Left cardiac atrium (tissue), 4 donors: ENCODE data around the gene TGIF1. TPM values are rescaled to one million over a fixed set of nuclear protein-coding genes. Genes with fewer than 3 reads are reported as not detected.
"Not testable (repeated sequence)": the region's sequence is repeated elsewhere in the genome, so short reads cannot be mapped to it uniquely, and the experiment has no call there.

Source experiments
- ATAC-seq, 2 donors: fragments of 200-7000 bp; cut with Tn5 transposase; one replicate each; pipeline ENCODE4 v1.9.1; 2020; ENCODE audit warnings: mild to moderate bottlenecking in 2 of 2, moderate library complexity in 2 of 2
- DNase-seq: peaks from one replicate; pipeline ENCODE4 v3.0.0-alpha.2; 2020
- intact Hi-C, 2 donors: fragments of 100-400 bp; cut with DNase I; formaldehyde crosslinking; loops; one replicate each; pipeline versions ENCODE4 v1.14.1 to v1.15.1; 2022 to 2023
- total RNA-seq, 2 donors: library from RNA; stranded (reverse); fragmentation: NEBNext Ultra II Directional; extraction: Animal tissue kit (Norgen Biotek cat#: 25700); gene quantifications; one replicate each; pipeline ENCODE4 v1.2.1, GENCODE V29; 2021
- donor health status: DM: no; HTN: yes; CAD: no.
- donor health status: DM: no; HTN: yes; CAD: no; lungs with severe emphysema.
- donor health status: DM: yes; HTN: yes; CAD: no.
- donor health status: Dilated cardiomyopathy.

TGIF1 gene
- total RNA-seq, 2 donors from 2014 or later = 12.0 to 22.9 TPM

DNA sequence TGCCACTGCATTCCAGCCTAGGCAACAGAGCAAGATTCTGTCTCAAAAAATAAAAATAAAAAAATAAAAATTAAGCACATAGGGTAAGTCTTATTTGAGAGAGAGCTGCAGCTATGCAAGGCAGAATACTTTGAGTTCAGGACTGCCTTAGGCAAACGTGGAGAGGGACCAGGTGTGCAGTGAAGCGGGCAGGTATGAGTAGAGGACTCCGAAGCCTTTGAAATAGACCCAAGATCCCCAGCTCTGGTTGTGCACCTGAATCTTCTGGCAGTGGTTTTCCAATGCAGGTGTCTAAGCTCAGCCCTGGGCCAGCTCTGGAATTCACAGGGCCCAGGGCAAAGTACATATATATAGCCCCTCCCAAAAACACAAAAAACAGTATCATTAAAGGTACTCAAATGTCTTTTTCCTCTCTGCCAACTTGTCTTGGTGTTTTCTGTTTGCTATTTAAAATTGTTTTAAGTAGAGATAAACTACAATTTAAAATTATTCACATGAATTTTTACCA is 21.2 kb downstream of the TGIF1 start:
- no peak for ATAC-seq
- no peak for DNase-seq
- intact Hi-C loops = no loop called here

DNA sequence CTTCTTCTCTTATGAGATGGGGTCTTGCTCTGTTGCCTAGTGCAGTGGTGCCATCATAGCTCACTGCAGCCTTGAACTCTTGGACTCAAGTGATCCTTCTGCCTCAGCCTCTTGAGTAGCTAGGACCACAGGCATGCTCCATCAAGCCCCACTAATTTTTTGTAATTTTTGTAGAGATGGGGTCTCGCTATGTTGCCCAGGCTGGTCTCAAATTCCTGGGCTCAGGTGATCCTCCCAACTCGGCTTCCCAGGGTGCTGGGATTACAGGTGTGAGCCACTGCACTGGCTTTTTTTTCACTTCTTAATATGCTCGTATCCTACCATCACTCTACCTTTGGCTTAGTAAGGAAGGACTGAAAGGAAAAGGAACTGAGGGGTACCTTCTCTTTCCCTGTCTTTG is 22.1 kb downstream of the TGIF1 start:
- intact Hi-C loops, ATAC-seq, DNase-seq: not testable (repeated sequence)

DNA sequence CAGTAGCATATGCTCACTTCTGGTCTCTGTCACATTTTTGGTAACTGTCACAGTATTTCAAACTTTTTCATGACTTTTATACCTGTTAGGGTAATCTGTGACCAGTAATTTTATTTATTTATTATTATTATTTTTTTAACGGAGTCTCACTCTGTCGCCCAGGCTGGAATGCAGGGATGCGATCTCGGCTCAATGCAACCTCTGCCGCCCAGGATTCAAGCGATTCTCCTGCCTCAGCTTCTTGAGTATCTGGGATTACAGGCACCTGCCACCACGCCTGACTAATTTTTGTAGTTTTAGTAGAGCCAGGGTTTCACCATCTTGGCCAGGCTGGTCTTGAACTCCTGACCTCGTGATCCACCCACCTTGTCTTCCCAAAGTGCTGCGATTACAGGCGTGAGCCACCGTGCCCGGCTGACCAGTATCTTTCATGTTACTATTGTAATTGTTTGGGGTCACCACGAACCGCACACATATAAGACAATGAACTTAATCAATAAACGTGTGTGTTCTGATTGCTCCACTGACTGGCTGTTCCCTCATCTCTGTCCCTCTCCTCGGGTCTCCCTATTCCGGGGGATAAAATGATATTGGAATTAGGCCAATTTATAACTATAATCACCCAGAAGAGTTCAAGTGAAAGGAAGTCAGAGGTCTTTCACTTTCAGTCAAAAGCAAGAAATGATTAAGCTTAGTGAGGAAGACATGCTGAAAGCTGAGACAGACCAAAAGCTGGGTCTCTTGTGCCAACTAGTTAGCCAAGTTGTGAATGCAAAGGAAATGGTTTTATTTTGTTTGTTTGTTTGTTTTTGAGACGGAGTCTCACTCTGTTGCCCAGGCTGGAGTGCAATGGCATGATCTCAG is 22.9 kb downstream of the TGIF1 start:
- ATAC-seq = no peak

DNA sequence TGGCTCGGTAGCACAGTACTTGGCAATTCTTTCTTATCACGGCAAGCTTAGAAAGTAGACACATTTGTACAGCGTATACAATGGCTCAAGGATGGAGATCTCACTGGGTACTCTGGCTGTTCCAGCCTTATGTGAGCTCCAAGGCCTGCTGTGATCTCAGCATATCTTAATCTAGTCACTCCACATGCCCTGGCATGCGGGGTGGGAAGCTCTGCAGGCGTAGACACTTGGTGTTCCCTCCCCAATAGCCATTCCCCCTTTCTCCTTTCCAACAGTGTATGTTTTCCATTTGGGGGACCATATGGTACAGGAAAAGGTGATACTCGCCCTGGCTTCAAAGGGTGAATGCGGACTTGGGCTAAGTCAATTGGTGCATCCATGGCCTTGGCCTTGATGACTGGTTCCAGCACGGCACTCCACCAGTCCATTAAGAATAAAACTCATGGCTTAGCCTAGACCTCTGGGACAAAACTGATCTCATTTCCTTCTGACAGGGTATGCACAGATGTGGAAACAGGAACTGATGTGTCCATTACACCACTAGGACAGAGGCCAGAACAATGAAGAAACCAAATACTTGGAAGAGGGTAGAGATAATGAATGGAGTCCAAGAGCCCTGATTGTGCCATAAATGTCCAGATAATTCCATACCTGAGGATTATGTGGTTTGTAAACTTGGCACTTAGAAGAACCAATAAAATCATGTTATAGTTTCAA is 28.4 kb downstream of the TGIF1 start:
- DNase-seq (no peak), ATAC-seq (peak; percentile 38 to 63)
- intact Hi-C loops = no loop called here

More for the DNA sequence above, 22.9 kb downstream of the TGIF1 start:
- intact Hi-C loops = no loop called here
- no peak for DNase-seq

DNA sequence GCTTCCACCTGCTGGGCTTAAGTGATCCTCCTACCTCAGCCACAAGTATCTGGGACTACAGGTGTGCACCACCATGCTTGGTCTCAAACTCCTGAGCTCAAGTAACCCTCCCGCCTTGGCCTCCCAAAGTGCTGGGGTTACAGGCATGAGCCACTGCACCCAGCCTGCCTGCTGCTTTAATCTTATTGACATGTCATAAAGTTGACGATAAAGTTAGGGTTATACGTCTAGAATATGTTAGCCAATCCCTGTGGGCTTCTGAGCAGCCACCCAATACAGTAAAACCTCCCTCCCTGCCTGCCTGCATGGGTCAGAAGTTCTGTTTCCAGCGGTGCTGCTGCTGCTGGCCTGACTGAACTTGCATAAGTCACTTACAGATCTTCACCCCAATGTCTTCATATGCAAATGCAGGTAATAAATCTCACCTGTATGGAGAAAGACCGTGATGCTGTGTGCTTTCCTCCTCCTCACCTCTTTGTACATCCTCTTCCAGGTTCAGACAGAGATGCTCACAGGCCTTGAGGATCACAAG is 30.1 kb downstream of the TGIF1 start:
- intact Hi-C loops = no loop called here
- no peak for DNase-seq
- ATAC-seq = no peak

DNA sequence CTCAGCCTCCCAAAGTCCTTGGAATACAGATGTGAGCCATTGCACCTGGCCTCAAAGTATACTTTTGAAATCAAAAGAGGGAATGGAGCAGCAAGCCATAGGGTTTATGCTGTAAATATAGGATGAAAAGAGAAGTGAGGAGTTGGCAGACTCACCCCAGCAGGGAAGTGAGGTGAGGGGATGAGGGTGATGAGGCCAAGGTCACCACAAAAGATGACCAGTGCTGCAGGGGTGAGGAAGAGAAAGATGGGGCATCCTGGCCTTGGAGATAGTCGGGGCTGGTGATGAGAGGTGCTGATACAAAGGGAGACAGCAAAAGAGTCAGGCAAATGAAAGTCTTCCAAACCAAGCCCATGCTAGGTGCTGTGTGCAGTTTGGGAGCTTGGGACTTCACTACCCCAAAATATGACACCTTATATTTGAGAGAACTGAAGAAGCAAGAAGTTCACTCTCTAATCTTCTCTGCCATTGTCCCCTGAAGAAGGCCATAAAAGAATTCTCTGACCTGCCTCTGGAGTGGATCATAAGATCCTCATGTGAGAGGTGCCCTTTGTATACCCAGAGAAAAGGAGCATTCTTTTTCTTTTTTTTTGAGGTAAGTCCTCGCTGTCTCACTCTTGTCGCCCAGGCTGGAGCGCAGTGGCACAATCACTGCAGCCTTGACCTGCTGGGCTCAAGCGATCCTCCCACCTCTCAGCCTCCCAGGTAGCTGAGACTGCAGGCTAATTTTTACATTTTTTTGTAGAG is 31.0 kb downstream of the TGIF1 start:
- ATAC-seq (no peak), DNase-seq (no peak)
- intact Hi-C loops = no loop called here

DNA sequence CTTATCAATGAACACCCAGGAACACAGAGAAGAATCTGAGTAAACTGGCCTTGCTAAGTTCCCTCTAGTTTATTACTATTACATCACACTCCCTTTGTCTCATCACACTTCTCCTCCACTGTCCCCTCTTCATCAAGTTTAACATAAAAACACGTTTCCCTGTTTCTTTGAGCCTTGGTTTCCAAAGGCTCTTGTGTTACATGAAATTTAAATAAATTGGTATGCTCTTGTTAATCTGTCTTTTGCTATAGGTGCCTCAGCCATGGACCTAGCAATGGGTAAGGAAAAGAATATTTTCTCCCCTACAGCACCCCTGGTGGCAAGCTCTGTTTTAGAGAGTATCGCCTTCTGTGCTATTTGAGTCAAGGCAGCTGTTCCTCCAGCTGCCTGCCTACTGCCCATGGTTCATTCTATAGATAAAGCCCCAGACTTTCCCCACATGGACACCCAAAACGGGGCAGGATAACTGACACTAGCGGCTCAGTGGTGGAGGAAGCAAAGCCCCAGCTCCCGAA is 31.8 kb downstream of the TGIF1 start:
- no peak for DNase-seq
- peak; percentile 55 to 56 for ATAC-seq
- intact Hi-C loops = no loop called here

DNA sequence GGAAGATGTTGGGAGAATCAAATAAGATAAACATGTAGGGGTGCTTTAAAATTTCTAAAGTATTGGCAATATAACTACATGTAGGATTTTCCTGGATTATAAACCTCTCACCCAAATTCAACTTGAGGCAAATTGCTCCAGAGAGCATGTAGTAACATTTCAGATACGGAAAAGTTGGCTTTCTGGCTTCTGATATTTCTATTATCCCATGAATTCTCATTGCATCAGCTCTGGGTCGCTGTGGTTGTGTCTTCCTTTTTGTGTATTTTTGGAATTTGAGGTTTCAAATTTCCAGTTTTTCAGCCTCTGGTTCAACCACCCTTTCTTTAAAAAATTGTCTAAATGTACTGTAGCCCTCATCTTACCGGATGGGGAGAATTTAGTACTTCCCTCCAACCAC is 32.3 kb downstream of the TGIF1 start:
- intact Hi-C loops = no loop called here
- DNase-seq = no peak
- ATAC-seq = no peak

DNA sequence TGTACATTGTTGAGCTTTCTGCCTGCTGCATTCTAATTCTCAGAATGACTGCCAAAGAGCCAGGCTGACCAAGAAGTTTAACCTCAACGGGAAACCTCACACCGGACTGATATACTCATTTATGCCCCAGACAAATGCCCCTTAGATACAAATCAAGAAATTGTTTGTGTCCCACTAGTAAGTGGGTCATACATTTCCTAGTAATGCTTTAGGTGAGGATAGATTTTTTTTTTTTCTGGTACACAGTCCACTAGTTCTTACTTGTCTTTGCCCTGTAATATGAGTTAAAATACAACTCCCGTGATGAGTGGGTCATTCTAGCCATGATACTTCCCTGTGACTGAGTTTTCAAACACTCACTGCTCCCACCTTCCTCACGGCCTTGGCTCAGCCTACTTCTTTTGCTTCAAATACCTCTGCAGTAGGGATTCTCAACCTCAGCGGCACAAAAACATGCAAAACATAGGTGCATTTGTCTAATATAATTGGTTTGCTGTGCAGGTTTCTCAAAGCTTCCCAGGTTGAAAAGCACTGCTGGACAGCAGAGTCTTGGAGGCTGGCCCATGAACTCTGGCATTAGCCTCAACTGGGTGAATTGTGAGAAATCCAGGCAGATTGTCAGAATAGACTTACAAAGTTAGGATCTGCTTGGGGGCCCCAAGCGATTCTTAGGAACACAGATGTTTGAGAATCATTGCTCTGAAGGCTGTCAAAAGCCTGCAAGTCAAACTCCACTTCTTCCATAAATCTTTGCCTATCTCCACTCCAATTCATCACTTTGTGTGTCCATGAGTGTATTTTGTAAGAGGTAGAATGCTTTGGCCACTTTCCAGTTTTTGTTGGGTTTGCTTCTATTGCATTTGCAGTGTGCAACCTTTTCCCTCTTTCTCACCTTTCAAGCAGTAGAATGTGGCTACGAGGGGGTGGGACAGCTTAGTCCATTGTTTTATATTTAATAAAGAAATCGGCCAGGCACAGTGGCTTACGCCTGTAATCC is 35.5 kb downstream of the TGIF1 start:
- intact Hi-C loops = no loop called here
- ATAC-seq = no peak
- no peak for DNase-seq

DNA sequence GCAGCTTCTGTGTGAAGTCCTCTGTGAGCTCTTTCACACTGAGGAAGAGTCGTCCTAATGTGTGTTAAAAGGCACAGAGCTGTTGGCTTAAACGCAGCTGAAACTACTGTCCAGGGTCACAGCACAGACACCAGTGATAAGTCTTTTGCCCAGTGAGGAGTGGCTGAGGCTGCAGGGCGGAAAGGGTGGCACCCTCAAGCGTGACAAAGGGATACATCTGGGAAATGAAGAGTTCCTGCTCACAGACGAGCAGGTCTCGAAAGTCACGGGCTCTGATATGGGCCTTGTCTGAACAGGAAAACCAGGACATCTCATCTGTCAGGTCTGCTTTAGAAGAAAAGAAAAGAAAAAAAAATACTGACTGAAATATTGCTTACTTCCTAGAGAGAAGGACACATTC is 36.5 kb downstream of the TGIF1 start:
- no peak for DNase-seq
- no peak for ATAC-seq
- intact Hi-C loops = no loop called here

DNA sequence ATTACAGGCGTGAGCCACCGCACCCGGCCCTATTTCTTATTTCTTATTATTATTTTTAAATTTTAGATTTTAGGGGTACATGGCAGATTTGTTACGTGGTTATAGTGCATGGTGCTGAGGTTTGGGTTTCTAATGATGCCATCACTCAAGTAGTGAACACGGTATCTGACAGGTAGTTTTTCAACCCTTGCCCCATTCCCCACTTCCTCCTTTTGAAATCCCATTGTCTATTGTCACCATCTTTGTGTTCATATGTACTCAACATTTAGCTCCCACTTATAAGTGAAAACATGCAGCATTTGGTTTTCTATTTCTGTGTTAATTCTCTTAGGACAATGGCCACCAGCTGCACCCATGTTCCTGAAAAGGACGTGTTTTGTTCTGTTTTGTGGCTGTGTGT is 39.5 kb downstream of the TGIF1 start:
- DNase-seq (no peak), ATAC-seq (no peak)
- intact Hi-C loops = no loop called here

DNA sequence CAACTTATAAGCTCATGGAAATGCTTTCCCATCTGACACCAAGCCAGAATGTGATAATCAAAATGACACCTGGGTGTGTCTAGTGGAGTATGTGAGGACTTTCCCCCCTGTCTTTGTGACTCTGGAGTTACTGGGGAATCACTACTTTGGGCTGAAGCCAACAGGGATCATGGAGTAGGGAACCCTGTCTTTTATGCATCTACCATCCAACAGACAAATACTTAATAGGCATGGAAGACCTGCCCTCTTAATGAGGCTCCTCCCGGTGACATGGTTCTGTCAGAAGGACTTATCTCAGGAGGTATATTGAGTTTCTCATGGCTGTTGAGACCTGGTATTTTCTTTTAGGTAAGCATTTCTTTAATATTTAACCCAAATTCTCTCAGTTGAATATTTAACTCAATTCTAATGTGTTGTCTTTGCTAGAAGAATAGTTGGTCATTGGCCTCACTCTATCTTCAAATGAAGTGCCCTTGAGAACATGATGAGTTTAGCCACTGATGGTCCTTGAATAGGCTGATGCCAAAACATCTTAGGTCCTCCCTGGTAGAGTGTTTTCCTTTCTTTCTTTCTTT is 42.1 kb downstream of the TGIF1 start:
- no peak for ATAC-seq
- intact Hi-C loops = no loop called here
- no peak for DNase-seq

DNA sequence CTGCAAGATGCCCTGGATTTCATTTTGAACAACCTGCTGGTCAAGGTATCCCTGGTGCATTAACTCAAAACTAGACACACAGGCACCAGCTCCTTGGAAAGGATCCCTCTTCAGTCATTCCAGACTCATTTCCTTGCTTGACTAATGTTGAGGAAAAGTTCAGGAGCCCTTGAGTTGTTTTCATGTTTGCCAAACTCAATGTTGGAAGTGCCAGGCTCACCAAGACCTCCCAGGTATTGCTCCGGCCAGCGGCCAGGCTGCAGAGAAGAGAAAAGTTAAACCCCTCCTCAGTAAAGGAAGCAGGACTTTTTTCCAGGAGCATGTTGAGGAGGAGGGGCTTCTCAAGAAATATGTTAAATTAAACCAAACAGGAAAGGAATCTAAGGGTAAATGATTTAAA is 42.7 kb downstream of the TGIF1 start:
- no peak for DNase-seq
- no peak for ATAC-seq
- intact Hi-C loops = no loop called here

DNA sequence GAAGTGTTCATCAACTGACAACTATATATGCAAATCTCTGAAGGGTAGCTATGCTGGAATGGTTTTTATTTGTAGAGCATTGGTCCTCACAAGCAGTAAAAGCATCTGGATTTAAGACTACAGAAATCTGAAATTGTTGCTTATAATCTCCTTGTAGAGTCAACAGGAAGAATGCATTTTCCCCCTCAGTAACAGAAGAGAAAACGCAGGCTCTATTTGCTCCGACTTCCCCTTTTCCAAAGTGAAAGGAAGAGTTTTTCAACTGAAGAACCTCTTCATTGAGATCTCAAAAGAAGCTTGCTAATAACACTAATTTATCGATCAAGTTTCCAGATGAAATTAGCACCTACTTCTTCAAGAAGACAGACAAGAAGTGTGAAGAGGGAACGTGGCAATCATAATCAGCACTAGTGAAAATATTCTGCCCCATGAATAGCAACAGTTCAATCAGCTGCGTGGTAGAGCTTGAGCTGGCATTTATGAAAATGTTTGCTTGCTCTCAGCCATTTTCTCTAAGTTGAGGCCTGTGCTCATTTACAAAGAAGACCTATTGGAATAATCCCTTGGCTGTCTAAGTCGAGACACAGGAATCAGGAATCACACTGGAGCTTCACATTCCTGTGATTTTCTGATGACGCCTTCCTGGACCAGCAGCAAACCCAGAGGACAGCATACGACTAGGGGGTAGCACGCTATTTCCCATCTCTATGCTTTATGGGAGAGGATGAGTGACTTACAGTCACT is 43.7 kb downstream of the TGIF1 start:
- ATAC-seq (no peak), DNase-seq (no peak)
- intact Hi-C loops = no loop called here

DNA sequence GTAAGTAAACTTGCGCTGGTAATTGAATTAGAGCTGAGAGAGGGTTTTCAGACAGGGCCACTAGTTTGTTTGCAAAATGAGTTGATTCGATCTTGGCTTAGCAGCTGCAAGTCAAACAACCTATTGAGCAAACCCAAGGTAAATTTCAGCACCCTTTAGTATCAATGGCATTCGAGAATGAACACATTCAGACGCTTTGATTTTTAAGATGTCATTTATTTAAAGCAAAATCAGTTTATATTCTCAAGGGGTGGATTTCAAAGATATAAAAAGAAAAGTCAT is 44.2 kb downstream of the TGIF1 start:
- DNase-seq (no peak), ATAC-seq (no peak)
- intact Hi-C loops = no loop called here

DNA sequence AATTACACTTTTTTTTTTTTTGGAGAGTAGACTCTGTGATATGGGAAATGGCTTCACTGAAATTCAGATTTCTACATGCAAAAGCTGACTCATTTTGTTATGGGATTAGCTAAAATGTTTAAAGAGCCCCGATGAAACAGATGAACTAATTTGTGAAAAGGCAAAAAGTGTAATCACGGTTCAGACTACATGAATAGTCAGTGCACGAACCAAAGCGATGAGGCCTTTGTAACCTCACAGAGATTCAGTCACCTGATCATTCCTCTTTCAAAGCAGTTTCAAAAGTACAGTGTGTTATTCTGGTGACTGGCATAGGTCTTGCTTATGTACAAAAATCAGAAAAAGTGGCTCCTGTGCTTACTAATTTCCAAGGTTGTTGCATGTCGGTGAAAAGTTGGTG is 44.6 kb downstream of the TGIF1 start:
- ATAC-seq (no peak), DNase-seq (no peak)
- intact Hi-C loops = no loop called here

DNA sequence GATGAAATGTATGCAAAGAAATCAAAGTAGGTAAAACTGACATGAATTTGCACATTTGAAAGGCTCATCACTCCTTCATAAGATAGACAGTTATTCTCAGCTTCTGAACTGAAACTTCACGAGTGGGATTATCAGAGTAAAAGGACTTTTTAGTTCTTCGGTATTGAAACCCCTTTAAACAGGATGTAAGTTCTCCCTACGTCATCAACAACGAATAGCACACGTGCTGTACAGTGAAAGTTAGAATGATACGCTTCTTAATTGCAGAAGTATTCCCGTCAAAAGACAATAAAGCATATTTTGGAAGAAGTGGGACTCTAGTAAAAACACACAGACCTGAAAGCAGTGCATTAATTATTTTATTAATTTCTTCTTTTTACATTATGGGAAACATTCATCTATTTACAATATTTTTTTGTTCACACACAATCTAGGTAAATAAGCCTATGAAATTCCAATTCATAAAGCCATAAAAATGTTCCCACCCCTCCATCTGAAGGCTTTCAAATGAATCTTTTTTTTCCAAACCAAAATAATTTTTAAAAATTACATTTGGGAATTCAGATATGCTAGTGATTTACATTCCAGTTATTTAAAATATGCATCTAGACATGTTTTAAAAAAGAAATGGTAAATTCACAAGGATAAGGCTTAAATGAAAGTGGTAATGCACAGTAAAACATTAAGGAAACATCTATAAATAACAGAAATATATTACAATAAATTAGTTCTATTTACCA is 45.9 kb downstream of the TGIF1 start:
- intact Hi-C loops = no loop called here
- ATAC-seq (no peak), DNase-seq (no peak)
